GM12865 (cell line): ENCODE measurements around the gene HSD17B12.

Source experiments
- DNase-seq: peaks from one replicate; pipeline ENCODE4 v3.0.0; 2010; ENCODE audit warnings: low read depth
- H3K4me3 ChIP-seq: 2 replicates; pipeline ENCODE4 v1.5.1; 2011; ENCODE audit warnings: mild to moderate bottlenecking, low read depth, low read length, control low read depth
- CTCF ChIP-seq: IDR thresholded peaks from 2 replicates; pipeline ENCODE4 v1.5.1; 2011; ENCODE audit warnings: low read length, control low read depth, low read depth, inconsistent platforms; ENCODE audit not compliant: insufficient read depth; ENCODE audit errors: missing control alignments

Gene HSD17B12

DNA sequence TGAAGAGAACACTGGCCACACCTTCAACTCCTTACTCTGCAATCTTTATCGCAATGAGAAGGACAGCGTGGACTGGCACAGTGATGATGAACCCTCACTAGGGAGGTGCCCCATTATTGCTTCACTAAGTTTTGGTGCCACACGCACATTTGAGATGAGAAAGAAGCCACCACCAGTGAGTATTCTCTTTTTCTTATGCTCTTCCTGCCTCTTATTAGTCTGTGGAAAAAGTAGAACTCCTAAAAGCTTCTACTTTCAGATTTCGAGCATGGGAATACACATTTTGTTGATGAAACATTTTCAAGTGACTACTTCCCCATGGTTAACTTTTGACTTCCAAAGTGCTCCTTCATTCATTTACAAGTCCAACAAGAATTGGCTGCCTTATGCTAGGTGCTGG lies 221.0 kb downstream of the HSD17B12 start:
- no peak overlapping the region for H3K4me3 ChIP-seq
- no peak for DNase-seq
- TF ChIP-seq CTCF, result no peak

DNA sequence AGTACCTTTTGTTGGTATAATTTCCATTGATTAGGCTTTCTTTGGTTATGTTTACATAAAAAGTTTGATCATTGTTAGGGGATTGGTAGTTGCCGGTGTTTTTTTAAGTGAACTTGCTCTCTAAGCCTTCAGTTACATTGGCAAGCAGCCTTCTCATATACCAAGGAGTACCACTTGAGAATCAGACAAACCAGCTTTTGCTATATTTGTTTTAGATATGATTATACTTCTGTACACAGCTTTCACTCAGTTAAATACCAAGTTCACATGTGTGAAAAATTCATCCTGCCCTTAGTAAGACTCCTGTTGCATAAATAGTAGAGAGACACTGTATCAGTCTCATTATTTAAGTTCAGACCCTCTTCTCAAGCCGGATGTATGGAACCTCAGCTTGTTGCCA lies 222.5 kb downstream of the HSD17B12 start:
- no peak for TF ChIP-seq CTCF
- no peak for DNase-seq
- H3K4me3 ChIP-seq, result no peak overlapping the region

- H3K4me3 ChIP-seq, result no peak overlapping the region
- no peak for DNase-seq
- TF ChIP-seq CTCF, result no peak
These were observed 223.4 kb downstream of the HSD17B12 start for GRCh38 chr11:43903969-43904368.

DNA sequence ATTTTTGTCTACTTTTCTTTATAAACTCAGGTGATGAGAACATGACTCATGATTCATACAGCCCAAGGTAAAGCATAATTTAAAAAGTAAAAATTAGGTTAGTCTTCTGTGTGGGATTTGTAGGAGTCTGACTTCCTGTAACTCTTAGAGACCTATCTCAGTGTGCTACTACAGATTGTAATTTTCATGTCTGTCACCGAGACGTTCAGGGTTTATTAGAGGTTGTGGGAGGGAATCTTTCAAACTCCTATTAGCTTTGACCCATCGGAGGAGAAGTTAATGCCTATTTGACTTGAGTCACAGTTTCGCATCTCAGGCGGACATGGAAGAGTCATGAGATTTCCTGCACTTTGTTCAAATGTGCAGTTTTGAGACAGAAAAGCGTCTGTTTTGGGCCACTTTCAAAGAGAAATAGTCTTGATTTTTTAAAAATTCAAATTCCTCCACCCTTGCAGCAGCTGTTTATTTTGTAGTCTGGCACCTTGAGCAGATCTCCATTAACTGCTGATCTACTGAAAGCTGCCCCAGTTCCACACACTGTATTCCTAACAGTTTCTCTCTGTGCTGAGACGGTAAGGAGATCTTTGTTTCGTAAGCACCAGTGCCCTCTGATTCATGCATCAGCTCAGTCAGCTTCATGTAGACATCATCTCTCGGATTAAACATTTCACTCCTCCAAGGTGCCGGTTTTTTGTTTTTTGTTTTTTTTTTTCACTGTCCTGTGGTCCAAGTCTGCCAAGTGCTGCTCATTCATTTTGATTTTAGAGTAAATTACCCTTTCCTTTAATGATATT lies 224.4 kb downstream of the HSD17B12 start:
- H3K4me3 ChIP-seq, result no peak overlapping the region
- DNase-seq, result no peak
- no peak for TF ChIP-seq CTCF

GRCh38 chr11:43905813-43906241 lies 225.3 kb downstream of the HSD17B12 start:
- H3K4me3 ChIP-seq, result no peak overlapping the region
- DNase-seq, result no peak
- no peak for TF ChIP-seq CTCF
